Calu3 (cell line): ENCODE measurements around the gene GPA33. TPM values are rescaled to one million over a fixed set of nuclear protein-coding genes. Genes with fewer than 3 reads are reported as not detected.

Experiments
- BruUV-seq: library from RNA; stranded (reverse); fragments of 400-500 nt; replicated peaks from 2 replicates; lab custom pipeline; 2021; lab: Mats Ljungman, UMichigan
- CTCF ChIA-PET: fragments of 300-600 bp; sonication (Branson Sonifier 250); formaldehyde crosslinking; loops from one replicate; lab custom pipeline; 2022; ENCODE audit warnings: antibody characterized with exemption; lab: Charles Lee
- DNase-seq: peaks from one replicate; pipeline ENCODE4 v3.0.0; 2022
- H3K27ac Mint-ChIP-seq: one replicate; pipeline ENCODE4 v1.8.0; 2022; ENCODE audit warnings: mixed read lengths; ENCODE audit not compliant: unreplicated experiment
- H3K27me3 Mint-ChIP-seq: one replicate; pipeline ENCODE4 v1.8.0; 2022; ENCODE audit warnings: mixed read lengths; ENCODE audit not compliant: unreplicated experiment
- H3K36me3 Mint-ChIP-seq: one replicate; pipeline ENCODE4 v1.8.0; 2022; ENCODE audit warnings: mild to moderate bottlenecking, moderate library complexity, mixed read lengths; ENCODE audit not compliant: insufficient read depth, unreplicated experiment
- H3K4me1 Mint-ChIP-seq: one replicate; pipeline ENCODE4 v1.8.0; 2022; ENCODE audit warnings: mild to moderate bottlenecking, low read depth, mixed read lengths; ENCODE audit not compliant: unreplicated experiment
- H3K4me3 Mint-ChIP-seq: one replicate; pipeline ENCODE4 v1.8.0; 2022; ENCODE audit warnings: mild to moderate bottlenecking, low read depth, moderate library complexity, mixed read lengths; ENCODE audit not compliant: unreplicated experiment
- H3K9me3 Mint-ChIP-seq: one replicate; pipeline ENCODE4 v1.8.0; 2022; ENCODE audit warnings: low read depth, mixed read lengths; ENCODE audit not compliant: unreplicated experiment
- intact Hi-C: fragments of 100-400 bp; cut with micrococcal nuclease; formaldehyde crosslinking; loops from one replicate; pipeline ENCODE4 v1.10.0; 2022; ENCODE audit not compliant: unreplicated experiment
- total RNA-seq: library from RNA; stranded (reverse); gene quantifications from 2 replicates; pipeline ENCODE4 v1.2.3, GENCODE V29; 2022
- TF ChIP-seq, protein P1 (sequence below): fragments of 200-600 bp; IDR thresholded peaks from one replicate; pipeline ENCODE4 v1.8.0; 2022; ENCODE audit warnings: antibody characterized with exemption; ENCODE audit not compliant: unreplicated experiment

Gene GPA33
- total RNA-seq, 1 experiment from 2014 or later = not detected

DNA sequence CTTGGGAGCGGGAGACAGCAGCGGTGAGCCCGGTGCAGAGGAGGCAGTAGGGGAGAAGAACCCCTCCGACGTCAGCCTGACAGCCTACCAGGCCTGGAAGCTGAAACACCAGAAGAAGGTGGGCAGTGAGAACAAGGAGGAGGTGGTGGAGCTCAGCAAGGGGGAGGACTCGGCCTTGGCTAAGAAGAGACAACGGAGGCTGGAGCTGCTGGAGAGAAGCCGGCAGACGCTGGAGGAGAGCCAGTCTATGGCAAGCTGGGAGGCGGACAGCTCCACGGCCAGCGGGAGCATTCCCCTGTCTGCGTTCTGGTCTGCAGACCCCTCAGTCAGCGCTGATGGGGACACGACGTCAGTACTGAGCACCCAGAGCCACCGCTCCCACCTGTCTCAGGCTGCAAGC is 36.6 kb upstream of the GPA33 start:
- H3K9me3 Mint-ChIP-seq = no peaks in the 10 kb centered on the region
- BruUV-seq = no TSS peak
- peaks cover 51% of the 10 kb centered on the region for H3K27me3 Mint-ChIP-seq
- no peak for DNase-seq
- peaks cover 4% of the 10 kb centered on the region for H3K4me1 Mint-ChIP-seq
- CTCF ChIA-PET = interaction anchor here (0.5 to 1.1 kb wide), 3 partner anchors 15 to 165 kb away, joined by 3 to 4 read pairs (median 3); no protein-coding TSS in a partner anchor
- TF ChIP-seq, protein P1, sequence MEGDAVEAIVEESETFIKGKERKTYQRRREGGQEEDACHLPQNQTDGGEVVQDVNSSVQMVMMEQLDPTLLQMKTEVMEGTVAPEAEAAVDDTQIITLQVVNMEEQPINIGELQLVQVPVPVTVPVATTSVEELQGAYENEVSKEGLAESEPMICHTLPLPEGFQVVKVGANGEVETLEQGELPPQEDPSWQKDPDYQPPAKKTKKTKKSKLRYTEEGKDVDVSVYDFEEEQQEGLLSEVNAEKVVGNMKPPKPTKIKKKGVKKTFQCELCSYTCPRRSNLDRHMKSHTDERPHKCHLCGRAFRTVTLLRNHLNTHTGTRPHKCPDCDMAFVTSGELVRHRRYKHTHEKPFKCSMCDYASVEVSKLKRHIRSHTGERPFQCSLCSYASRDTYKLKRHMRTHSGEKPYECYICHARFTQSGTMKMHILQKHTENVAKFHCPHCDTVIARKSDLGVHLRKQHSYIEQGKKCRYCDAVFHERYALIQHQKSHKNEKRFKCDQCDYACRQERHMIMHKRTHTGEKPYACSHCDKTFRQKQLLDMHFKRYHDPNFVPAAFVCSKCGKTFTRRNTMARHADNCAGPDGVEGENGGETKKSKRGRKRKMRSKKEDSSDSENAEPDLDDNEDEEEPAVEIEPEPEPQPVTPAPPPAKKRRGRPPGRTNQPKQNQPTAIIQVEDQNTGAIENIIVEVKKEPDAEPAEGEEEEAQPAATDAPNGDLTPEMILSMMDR = no peak
- no peaks in the 10 kb centered on the region for H3K36me3 Mint-ChIP-seq
- intact Hi-C loops = loop anchor here (10.0 kb wide), 1 partner anchor 308 kb away; no protein-coding TSS in a partner anchor
- H3K4me3 Mint-ChIP-seq = no peak overlapping the region
- H3K27ac Mint-ChIP-seq = no peak overlapping the region

DNA sequence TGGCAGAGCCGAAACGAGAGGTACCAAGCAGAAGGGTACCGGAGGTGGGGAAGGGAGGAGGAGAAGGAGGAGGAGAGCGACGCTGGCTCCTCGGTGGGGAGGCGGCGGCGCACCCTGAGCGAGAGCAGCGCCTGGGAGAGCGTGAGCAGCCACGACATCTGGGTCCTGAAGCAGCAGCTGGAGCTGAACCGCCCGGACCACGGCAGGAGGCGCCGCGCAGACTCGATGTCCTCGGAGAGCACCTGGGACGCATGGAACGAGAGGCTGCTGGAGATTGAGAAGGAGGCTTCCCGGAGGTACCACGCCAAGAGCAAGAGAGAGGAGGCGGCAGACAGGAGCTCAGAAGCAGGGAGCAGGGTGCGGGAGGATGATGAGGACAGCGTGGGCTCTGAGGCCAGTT is 36.1 kb upstream of the GPA33 start:
- intact Hi-C loops = loop anchor here (10.0 kb wide), 1 partner anchor 308 kb away; no protein-coding TSS in a partner anchor
- peaks cover 9% of the 10 kb centered on the region for H3K4me1 Mint-ChIP-seq
- CTCF ChIA-PET = interaction anchor here (0.5 to 1.1 kb wide), 3 partner anchors 14 to 166 kb away, joined by 3 to 4 read pairs (median 3); no protein-coding TSS in a partner anchor
- no peaks in the 10 kb centered on the region for H3K9me3 Mint-ChIP-seq
- H3K36me3 Mint-ChIP-seq = peaks cover 2% of the 10 kb centered on the region
- peaks cover 51% of the 10 kb centered on the region for H3K27me3 Mint-ChIP-seq
- TF ChIP-seq, protein P1 = no peak
- no TSS peak for BruUV-seq
- DNase-seq = no peak
- H3K4me3 Mint-ChIP-seq = no peak overlapping the region
- no peak overlapping the region for H3K27ac Mint-ChIP-seq

DNA sequence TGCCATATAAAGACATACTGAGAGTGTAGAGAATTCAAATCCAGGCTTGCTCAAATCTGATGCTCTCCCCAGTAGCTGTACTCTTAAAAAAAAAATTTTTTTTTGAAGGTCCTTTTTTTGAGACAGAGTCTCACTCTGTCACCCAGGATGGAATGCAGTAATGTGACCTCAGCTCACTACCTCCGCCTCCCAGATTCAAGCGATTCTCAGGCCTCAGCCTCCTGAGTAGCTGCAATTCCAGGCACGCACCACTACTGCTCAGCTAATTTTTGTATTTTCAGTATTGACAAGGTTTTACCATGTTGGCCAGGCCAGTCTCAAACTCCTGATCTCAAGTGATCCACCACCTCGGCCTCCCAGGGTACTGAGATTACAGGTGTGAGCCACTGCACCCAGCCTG is 32.4 kb upstream of the GPA33 start:
- TF ChIP-seq, protein P1 = no peak
- no peak overlapping the region for H3K27ac Mint-ChIP-seq

DNA sequence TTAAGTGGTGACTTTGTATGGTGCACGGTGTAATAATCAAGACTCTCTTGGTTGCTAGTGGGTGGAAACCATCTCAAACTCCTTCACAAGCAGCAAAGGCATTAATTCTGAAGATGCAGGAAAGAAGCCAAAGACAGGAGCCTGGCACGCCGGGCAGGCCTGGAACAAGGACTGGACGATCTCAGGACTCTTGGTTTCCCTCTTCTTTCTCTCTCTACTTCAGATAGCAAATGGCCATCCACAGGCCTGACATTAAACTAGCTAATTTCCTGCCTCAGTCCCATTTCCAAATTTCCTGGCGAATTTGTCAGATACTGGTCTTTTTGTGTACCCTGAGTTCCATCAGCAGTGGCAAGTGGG is 31.9 kb upstream of the GPA33 start:
- no peak overlapping the region for H3K27ac Mint-ChIP-seq

More for the DNA sequence above, 32.4 kb upstream of the GPA33 start:
- intact Hi-C loops = loop anchor here (5.0 to 10.0 kb wide), 2 partner anchors 210 to 312 kb away; no protein-coding TSS in a partner anchor
- Mint-ChIP-seq H3K9me3 (no peaks in the 10 kb centered on the region), H3K4me1 (peaks cover 24% of the 10 kb centered on the region), H3K4me3 (no peak overlapping the region), H3K27me3 (peaks cover 25% of the 10 kb centered on the region), H3K36me3 (peaks cover 6% of the 10 kb centered on the region)
- DNase-seq = no peak
- BruUV-seq = no TSS peak
- CTCF ChIA-PET = interaction anchor here (0.6 to 1.4 kb wide), 3 partner anchors 38 to 213 kb away, joined by 3 to 4 read pairs (median 3); no protein-coding TSS in a partner anchor

More for the DNA sequence above, 31.9 kb upstream of the GPA33 start:
- CTCF ChIA-PET = interaction anchor here (1.1 to 1.4 kb wide), 5 partner anchors 38 to 100 kb away, joined by 3 to 6 read pairs (median 4); partner anchors contain the start of gene POU2F1
- H3K4me3 Mint-ChIP-seq = peak overlapping the region; percentile 78
- TF ChIP-seq, protein P1 = no peak
- H3K4me1 Mint-ChIP-seq = peaks cover 24% of the 10 kb centered on the region
- no peaks in the 10 kb centered on the region for H3K9me3 Mint-ChIP-seq
- BruUV-seq = no TSS peak
- peaks cover 6% of the 10 kb centered on the region for H3K36me3 Mint-ChIP-seq
- no peak for DNase-seq
- H3K27me3 Mint-ChIP-seq = peaks cover 20% of the 10 kb centered on the region
- intact Hi-C loops = loop anchor here (5.0 to 10.0 kb wide), 2 partner anchors 210 to 313 kb away; no protein-coding TSS in a partner anchor
